GM19395 (cell line): ENCODE data around the gene ATF3.
"Not testable (repeated sequence)": the region's sequence is repeated elsewhere in the genome, so short reads cannot be mapped to it uniquely, and the experiment has no call there.

Source experiments
- ATAC-seq: cut with Tn5 transposase; IDR thresholded peaks from one replicate; pipeline ENCODE4 v1.9.1; 2021; ENCODE audit warnings: mild to moderate bottlenecking, moderate library complexity; ENCODE audit not compliant: unreplicated experiment

The ATF3 gene

DNA sequence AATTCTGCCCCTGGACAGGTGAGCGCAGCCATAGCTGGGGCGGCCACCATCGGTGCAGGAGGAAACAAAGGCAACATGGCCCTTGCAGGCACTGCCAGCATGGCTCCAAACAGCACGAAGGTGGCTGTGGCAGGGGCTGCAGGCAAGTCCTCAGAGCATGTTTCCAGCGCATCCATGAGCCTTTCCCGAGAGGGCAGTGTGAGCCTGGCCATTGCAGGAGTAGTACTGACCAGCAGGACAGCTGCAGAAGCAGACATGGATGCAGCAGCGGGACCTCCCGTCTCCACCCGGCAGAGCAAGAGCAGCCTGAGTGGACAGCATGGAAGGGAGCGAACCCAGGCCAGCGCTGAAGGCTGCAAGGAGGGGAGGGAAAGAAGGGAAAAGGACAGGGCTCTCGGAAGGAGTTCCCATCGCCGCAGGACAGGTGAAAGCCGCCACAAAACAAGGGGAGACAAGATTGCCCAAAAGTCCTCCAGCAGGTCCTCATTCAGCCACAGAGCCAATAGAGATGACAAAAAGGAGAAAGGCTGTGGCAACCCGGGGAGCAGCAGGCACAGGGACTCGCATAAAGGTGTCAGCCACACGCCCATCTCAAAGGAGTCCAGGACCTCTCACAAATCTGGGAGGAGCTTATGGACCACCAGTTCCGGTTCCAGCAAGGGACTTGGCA is 17.4 kb downstream of the ATF3 start:
- ATAC-seq = no peak

DNA sequence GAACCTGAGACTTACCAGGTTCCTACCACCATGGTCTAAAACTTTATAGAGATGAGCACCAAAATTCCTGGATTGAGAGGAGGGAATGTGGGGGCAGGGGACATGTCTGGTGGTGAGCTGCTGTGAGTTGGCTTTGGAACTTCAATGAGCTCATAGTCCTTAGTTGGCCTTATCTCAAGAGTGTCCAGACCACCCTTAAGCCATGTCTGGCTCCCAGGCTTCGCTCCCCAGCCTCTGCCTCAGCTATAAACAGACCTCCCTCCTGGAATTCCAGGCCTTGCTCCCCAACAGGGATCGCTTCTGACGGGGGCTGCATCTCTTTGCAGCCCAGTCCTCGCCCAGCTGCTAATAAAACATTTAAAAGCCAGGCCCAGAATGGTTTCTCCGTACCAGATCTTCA is 19.5 kb downstream of the ATF3 start:
- no peak for ATAC-seq

DNA sequence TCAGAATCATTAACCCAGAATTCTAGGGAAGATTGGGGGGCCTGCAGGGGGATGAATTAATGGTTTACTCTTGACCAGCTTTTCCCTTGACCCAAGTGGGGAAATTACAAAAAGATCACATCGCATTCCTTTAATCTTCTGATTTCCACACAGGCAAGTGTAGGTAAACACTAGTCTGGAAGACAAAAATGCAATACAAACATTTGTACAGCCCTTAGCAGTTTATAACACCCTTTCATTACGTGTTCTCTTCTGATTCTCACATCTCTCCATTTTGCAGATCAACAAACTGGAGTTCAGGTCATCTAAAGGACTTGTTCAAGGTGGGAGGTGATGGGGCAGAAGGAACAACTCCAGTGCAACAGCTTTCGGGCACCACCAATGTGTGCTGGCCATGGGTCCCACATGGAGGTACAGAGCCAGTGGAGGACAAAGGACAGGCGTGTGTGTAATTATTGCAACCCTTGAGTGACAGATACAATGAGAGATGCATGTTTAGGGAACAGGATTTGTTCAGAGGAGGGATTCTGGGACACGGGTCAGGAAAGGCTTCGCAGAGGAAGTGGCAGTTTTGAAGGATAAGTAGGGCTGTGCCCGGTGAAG is 20.4 kb downstream of the ATF3 start:
- ATAC-seq = no peak

DNA sequence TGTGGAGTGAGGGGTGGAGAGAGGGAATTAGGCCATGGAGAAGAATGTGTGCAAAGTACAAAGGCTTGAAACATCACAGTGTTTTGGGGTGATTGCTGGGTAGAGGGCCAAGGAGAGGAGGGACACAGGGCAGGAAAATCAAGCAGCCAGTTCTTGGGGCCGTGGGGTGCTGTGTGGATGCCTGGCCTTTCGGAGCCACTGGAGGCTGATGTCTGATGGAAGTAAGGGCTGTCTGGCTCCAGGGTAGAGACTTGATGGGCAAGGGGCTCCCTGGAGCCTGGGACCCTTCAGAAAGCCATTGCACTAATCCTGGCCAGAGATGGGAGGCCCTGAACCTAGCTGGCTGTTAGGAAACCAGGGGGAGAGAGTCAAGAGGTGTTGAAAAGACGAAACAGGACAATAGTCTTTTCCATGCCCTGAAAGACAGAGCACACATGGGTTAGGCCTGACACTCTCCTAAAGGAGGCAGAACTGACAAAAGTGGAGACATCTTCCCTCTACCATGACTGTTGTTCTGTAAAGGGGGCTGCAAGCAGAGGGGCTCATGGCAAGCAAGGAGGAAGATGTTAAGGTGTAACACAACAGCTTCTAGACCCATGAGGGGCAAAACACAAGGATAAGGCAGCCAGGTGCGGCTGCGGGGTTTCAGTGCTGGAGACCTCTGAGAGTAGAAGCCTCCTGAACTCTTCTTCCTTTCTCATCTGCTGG is 21.0 kb downstream of the ATF3 start:
- ATAC-seq = no peak

DNA sequence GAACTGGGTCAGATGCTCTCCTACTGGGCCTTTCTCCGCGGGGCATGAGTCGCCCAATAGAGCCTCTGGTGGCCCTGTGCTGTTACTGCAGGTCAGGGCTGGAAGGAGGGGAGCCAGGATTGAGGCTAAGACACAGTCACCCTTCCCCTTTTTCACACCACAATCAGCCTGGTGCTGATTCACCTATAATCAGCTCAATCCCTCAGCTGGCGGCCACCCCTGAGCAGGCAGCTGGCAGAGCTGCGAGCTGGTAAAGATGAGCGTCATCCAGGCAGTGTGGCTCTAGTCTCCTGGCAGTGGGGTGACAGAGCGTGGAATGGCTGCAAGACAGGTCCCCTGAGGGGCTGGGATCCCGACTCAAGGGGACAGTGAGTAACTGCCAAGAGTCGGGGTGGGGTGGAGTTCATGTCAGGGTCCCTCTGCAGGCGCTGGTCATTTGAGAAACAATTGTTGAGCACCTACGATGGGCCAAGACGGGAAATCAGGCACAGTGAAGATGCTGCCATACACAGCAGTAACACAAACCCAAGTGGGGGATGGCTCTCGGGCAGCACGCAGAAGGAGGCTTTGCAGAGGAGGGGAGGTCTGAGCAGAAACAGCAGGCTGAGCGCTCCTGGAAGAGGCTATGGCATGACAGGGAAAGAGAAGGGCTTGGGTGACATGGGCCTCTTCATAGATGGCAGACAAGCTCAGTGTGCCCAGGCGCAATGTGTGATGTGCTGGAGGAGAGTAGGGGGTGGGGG is 21.8 kb downstream of the ATF3 start:
- peak; percentile 94 for ATAC-seq

DNA sequence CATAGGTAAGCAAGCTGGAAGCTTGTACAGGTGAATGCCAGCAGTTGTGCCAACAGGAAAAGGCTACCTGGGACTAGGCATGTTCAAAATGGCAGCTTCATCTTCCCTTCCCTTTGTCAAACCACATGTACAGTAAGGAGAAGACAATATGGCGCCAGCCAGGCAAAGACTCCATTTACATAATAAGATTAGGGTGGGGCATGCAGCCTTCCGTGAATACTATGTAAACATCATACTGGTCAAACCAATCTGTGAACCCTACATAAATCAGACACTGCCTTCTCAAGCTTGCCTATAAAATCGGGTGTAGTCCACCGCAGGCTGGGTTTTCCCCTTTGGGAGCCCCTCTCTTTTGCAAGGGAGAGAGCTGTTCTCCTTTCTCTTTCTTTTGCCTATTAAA is 24.6 kb downstream of the ATF3 start:
- ATAC-seq = no peak

DNA sequence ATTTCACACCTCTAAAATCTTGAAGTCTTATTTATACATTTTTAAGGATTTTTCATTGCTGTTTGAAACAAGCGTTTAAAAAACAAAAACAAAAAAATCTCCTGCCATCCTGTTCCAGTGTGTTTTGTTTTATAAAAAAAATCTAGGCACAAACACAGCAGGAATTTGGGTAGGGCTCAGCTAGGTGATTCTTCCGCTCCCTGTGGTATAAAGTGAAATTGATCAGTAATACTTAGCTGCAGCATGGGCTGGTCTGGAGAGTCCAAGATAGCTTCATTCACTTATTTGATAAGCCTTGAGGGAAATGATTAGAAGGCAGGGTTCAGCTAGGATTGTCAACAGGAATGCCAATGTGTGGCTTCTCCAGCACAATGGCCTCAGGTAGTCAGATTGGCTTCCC is 25.7 kb downstream of the ATF3 start:
- no peak for ATAC-seq

DNA sequence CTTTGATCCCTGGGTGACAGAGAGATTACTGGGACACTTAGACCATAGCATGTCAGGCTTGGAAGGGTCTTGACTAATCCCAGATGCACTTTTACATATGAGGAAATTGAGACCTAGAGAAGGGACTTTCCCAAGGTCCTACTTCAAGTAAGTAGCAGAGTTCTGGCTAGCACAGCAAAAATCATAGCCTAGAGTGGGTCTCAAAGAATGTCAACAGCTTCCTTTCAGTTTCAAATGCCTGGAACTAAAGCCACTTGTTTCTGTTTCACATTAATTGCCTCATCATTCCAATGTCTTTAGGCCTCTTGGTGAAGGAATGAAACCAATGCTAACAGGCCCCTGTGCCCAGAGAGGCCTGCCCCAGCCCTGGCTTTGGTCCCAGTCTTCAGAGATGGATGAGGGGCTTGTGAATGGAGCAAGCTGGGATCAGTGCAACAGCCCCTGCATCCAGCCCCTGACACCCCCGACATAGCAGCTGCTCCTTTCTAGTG is 26.6 kb downstream of the ATF3 start:
- no peak for ATAC-seq

DNA sequence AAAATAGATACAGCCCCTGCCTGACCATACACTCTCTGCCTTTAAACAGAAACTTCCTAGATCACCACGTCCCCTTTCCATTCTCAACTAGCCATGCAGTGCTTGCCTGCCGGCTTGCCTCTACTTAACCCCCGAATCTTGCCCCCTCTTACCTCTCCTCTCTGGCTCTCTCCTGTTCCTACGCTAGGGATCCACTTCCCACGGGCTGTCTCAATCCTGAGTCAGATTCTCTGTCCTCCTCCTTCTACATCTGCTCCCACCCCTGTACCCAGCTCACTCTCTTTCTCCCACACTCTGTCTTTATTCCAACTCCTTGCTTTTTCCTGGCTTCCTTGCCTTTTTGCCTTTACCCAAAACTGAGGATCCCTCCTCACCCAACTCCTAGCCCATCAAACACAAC is 29.3 kb downstream of the ATF3 start:
- no peak for ATAC-seq

DNA sequence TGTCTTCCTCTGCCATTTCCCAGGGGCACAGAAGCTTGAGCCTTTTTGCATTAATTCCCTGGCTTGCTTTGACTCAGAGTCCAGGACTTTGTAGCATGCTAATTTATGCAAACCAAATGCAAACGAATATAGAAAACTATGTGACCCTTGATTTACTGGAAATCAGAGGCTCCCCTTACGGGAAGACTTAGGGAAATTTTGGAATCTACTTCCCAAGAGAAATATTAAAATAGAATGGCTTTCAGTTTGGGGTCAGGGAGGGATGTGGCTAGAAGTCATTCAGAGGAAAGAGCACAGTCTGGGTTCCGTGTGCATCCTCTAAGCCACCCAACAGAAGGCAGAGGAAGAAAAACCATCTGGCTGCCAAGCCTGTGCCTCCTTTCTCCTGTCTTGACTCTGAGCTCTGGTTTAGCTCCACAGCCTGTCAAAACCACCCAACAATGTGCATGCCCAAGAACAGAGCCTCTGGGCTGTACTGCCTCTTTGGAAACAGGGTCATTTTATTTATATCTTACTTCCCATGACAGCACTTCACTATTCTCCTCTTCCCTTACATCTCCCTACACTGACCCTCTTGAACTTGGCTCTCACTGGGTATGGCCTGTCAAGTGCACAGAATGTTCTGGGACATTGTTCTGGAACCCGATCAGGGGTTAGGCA is 30.1 kb downstream of the ATF3 start:
- no peak for ATAC-seq

DNA sequence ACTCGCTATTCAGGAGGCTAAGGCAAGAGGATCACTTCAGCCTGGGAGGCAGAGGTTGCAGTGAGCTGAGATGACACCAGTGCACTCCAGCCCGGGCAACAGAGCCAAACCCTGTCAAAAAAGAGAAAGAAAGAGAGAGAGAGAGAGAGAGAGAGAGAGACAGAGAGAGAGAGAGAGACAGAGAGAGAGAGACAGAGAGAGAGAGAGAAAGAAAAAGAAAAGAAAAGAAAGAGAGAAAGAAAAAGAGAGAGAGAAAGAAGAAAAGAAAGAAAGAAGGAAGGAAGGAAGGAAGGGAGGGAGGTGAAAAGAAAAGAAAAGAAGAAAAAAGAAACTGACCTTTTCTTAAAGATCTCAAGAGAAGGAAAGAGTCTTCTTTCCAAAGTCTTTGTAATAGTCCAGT is 31.0 kb downstream of the ATF3 start:
- not testable (repeated sequence) for ATAC-seq

DNA sequence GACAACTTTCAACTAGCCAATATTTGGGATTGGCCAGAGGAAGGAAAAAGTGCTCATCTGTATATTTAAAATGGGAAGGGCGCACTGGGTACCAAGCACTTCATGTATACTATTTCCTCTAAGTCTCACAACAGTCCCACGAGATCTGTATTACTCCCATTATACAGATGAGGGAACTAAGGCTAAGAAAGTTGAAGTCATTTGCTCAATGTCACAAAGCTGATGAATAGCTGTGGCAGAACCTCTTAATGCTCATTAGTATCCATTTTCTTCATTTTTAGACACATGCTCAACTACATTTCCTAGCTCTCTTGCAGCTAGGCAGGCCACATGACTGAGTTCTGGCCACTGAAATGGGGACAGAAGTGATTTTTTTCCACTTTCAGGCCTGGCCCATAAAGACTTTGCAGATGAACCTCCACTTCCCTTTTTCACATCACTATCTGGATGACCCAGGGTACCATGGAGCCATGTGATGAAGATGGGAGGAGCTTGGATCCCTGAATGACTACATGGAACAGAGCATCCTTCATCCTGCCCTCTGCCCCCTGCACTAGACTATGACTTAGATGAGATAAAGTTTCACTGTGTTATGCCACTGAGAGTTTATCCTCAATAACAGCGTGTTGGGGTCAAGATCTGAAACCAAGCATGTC is 31.8 kb downstream of the ATF3 start:
- ATAC-seq = no peak

DNA sequence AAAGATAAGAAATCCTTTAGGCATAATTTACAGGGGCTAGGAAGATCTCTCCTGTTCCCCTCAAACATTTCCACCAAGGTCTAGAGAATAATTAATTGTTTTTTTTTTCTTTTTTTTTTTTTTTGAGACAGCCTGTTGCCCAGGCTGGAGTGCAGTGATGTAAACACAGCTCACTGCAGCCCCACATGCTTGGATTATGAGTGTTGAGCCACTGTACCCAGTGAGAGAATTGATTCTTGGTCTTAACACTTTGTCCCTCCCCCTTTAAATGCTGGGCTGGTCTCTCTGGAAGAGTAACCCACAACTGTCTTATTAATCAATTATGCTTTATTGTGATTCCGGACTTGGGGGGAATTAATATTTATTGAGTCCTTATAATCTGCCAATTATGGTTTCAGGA is 33.4 kb downstream of the ATF3 start:
- ATAC-seq = no peak

DNA sequence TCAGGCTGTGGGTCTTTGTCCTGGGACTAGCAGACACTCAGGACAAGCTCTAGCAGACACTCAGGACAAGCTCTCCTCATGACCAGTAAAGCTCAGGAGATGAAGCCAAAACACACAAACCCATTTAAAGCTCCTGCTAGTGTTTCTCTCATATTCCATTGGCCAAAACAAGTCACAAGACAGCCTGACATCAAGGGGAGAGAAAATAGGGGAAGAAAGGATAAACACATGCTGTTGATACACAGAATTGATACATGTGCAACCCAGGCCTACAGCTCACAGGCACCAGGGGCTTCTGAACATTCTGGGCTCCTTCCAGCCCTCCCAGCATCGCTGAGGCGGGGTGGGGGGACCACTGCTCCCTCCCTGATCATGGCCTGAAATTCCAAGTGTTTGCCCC is 35.3 kb downstream of the ATF3 start:
- ATAC-seq = no peak

DNA sequence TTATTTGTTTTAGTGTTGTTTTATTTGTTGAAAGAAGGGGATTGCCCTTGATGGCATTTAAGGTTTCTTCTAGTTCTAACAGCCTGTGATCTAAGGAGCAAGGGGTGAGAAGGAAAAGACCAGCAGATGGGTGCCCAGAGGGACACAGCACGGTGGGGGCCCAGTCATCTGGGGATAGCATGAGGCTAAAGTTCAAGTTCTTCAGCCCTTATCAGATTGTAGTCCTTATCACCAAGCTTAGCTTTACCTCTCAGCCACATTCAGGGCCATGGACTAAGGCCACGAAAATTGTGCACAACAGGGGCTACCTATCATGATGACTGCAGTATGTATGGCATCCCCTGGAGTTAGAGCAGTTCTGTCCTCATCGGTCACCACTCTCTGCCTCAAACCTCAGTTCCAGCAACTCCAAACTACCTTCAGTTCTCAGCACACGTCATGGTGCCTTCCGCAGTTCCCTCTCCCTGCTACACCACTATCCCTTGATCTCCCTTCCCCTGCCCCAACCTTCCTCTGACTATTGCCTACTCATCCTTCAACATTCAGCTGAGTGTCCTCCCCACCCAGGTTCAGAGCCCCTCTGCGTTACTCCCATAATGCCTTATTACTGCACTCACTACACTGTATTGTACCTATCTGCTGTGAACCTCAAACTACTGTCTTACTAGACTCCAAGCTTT is 36.4 kb downstream of the ATF3 start:
- no peak for ATAC-seq

DNA sequence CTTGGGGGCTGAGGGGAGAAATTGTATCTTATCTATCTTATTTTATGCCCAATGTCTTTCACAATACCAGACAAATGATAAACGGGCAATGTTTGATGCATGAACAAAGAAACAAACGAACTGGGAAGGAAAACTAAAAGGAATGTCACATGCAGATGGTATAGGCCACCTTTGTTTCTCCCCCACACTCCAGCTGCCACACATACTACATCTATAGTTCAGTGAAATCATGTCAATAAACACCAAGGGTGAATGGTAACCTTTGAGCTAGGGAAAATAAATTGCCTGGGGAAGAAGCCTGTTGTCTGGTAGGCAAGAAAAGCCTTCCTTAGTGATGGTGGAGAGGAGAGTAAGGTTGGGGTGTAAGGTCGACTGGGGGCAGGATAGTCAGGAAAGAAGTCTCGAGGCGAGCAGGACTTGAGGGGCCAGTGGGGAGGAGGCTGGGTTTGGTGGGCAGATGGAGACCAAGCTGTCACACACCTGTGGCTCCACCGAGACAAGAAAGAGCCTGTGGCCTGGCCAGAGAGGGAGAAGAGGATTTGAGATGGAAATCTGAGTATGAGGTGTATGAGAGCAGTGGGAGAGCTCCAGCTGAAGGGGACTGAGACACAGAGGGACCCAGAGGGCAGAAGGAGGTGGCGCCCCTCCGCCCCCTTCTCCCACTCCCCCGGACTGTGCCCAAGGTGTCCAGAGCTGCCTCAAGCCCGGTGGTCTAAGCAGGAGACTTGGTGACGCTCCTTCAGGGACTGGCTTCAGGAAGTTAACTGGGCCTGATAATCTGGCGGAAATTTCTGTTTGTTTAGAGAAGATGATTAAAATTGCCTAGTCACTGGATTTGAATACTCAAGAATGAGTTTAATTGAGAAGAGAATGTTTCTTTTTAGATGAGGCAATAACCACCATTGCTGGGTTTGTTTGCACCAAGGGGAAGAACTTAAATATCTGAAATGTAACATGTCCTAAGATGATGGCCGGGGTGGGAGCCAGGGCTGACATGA is 37.3 kb downstream of the ATF3 start:
- ATAC-seq = no peak

DNA sequence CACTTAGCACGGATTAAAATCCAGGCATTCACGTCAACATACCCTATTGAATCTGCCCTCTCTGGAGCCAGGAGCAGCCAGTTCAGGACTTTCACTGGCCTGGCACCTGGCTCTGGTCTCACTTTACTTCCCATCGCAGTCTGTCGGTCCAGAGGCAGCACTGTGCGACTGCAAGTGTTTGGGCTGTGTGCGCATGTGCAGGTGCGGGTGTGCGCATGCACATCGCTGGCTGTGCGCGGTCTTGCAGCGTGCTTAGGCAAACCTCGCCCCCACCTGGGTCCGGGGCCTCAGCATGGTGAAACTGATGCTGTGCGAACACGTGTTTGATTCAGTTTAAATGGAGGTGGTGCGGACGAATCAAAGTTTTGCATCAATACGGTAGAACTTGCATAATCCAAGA is 38.0 kb downstream of the ATF3 start:
- ATAC-seq = no peak

DNA sequence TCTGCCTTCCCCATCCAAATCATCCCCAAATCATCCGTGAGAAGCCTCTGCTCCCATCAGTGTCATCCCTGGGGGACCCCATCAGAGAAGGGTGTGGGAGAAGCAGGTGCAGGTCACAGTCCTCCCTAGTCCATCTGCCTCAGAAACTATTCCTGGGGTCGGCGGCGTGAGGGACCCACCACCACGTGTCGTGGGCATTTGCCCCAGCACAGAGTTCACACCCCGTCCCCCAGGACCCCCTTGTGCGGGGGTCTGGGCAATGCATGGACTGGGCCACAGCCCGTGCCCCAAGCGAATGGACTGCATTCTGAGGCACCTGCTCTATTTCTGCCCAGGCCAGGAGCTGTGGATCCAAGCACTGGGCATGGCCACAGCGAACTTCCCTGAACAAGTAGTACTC is 38.4 kb downstream of the ATF3 start:
- ATAC-seq = no peak

DNA sequence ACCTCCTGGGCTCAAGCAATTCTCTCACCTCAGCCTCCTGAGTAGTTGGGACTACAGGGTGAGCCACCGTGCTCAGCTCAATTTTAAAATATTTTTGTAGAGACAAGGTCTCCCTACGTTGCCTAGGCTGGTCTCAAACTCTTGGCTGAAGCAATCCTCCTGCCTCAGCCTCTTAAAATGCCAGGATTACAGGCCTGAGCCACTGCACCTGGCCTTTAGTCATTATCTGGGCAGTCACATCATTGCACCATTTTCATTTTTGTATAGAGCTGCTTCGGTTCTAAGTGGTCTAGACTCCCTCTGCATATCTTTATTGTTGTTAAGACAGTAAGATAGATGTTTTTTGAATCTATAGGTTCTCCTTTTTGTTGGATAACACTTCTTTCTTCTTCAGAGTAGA is 39.9 kb downstream of the ATF3 start:
- ATAC-seq = no peak
